Stimulated activated naive B cell treated with anti-CD40 and anti-IgM and Interleukin-4, amounts not matched to agents 10 μg/mL and 1 μg/mL and 100 μg/mL, for 72 hours (primary cell): Measurements from ENCODE around the gene SMAD3.
"Not testable (repeated sequence)": the region's sequence is repeated elsewhere in the genome, so short reads cannot be mapped to it uniquely, and the experiment has no call there.

Source experiments
- ATAC-seq, 2 donors: fragments of 150-1000 bp; cut with Tn5 transposase; replicated peaks; 2 replicates each; pipeline ENCODE4 v1.10.0; 2021; ENCODE audit warnings: moderate library complexity in 1 of 2
- DNase-seq: peaks from one replicate; pipeline ENCODE4 v3.0.0; 2021
- H3K27ac Mint-ChIP-seq: one replicate; pipeline ENCODE4 v1.8.0; 2022; ENCODE audit warnings: mild to moderate bottlenecking, mixed read lengths
- H3K27me3 Mint-ChIP-seq, 2 donors: one replicate each; pipeline ENCODE4 v1.8.0; 2022; ENCODE audit warnings: mixed read lengths in 2 of 2
- H3K36me3 Mint-ChIP-seq, 2 donors: one replicate each; pipeline ENCODE4 v1.8.0; 2022; ENCODE audit warnings: mixed read lengths in 2 of 2, mild to moderate bottlenecking in 1 of 2
- H3K4me1 Mint-ChIP-seq, 2 donors: one replicate each; pipeline ENCODE4 v1.8.0; 2022; ENCODE audit warnings: mixed read lengths in 2 of 2, mild to moderate bottlenecking in 1 of 2
- H3K4me3 Mint-ChIP-seq, 2 donors: one replicate each; pipeline ENCODE4 v1.8.0; 2022; ENCODE audit warnings: mild to moderate bottlenecking in 2 of 2, mixed read lengths in 2 of 2, moderate library complexity in 1 of 2
- H3K9me3 Mint-ChIP-seq, 2 donors: one replicate each; pipeline ENCODE4 v1.8.0; 2022; ENCODE audit warnings: mixed read lengths in 2 of 2, mild to moderate bottlenecking in 1 of 2

SMAD3 gene

GRCh38 chr15:67149068-67149772, 83.8 kb downstream of the SMAD3 start:
- Mint-ChIP-seq H3K4me3 (no peak overlapping the region), H3K27me3 (no peaks in the 10 kb centered on the region), H3K9me3 (no peaks in the 10 kb centered on the region), H3K36me3 (peaks cover 8 to 13% of the 10 kb centered on the region in 2 donors), H3K4me1 (peaks cover 65 to 87% of the 10 kb centered on the region in 2 donors), H3K27ac (peak overlapping the region; percentile 0)
- DNase-seq (no peak), ATAC-seq (no peak)

- H3K9me3 Mint-ChIP-seq = no peaks in the 10 kb centered on the region
- DNase-seq (no peak), ATAC-seq (no peak)
- H3K4me1 Mint-ChIP-seq = peaks cover 66 to 85% of the 10 kb centered on the region in 2 donors
- no peak overlapping the region for H3K27ac Mint-ChIP-seq
- peaks cover 10 to 13% of the 10 kb centered on the region in 2 donors for H3K36me3 Mint-ChIP-seq
- H3K4me3 Mint-ChIP-seq = no peak overlapping the region
- no peaks in the 10 kb centered on the region for H3K27me3 Mint-ChIP-seq
Observed at GRCh38 chr15:67149773-67150022, 84.3 kb downstream of the SMAD3 start.

- Mint-ChIP-seq H3K4me3 (peak overlapping the region; percentile 64 to 72), H3K4me1 (peaks cover 63 to 84% of the 10 kb centered on the region in 2 donors), H3K36me3 (peaks cover 10 to 11% of the 10 kb centered on the region in 2 donors), H3K9me3 (no peaks in the 10 kb centered on the region), H3K27me3 (no peaks in the 10 kb centered on the region), H3K27ac (peak overlapping the region; percentile 82)
- peak; percentile 37 to 44 for ATAC-seq
- no peak for DNase-seq
Observed at GRCh38 chr15:67150023-67150860, 84.8 kb downstream of the SMAD3 start.

- peaks cover 59 to 82% of the 10 kb centered on the region in 2 donors for H3K4me1 Mint-ChIP-seq
Observed at GRCh38 chr15:67152429-67152828, 87.0 kb downstream of the SMAD3 start.

GRCh38 chr15:67153044-67153443, 87.6 kb downstream of the SMAD3 start:
- Mint-ChIP-seq H3K4me1 (peaks cover 58 to 82% of the 10 kb centered on the region in 2 donors), H3K27ac (peak overlapping the region; percentile 77), H3K36me3 (peaks cover 20 to 29% of the 10 kb centered on the region in 2 donors)
- H3K9me3 Mint-ChIP-seq, H3K27me3 Mint-ChIP-seq, ATAC-seq, DNase-seq, H3K4me3 Mint-ChIP-seq: not testable (repeated sequence)

More at GRCh38 chr15:67152429-67152828, 87.0 kb downstream of the SMAD3 start:
- Mint-ChIP-seq H3K36me3 (peaks cover 15 to 23% of the 10 kb centered on the region in 2 donors), H3K27me3 (no peaks in the 10 kb centered on the region), H3K9me3 (peaks cover 0 to 4% of the 10 kb centered on the region in 2 donors), H3K27ac (peak overlapping the region; percentile 42), H3K4me3 (no peak overlapping the region)
- DNase-seq (no peak), ATAC-seq (no peak)

- Mint-ChIP-seq H3K27me3 (no peaks in the 10 kb centered on the region), H3K9me3 (peaks cover 0 to 4% of the 10 kb centered on the region in 2 donors), H3K4me3 (no peak overlapping the region), H3K36me3 (peaks cover 18 to 33% of the 10 kb centered on the region in 2 donors), H3K4me1 (peaks cover 53 to 76% of the 10 kb centered on the region in 2 donors), H3K27ac (no peak overlapping the region)
- DNase-seq = no peak
- no peak for ATAC-seq
Observed at GRCh38 chr15:67154249-67154648, 88.8 kb downstream of the SMAD3 start.

GRCh38 chr15:67156426-67156825, 91.0 kb downstream of the SMAD3 start:
- Mint-ChIP-seq H3K4me1 (peaks cover 47 to 65% of the 10 kb centered on the region in 2 donors), H3K4me3 (no peak overlapping the region), H3K27me3 (no peaks in the 10 kb centered on the region), H3K36me3 (peaks cover 18 to 30% of the 10 kb centered on the region in 2 donors), H3K9me3 (peaks cover 0 to 4% of the 10 kb centered on the region in 2 donors), H3K27ac (no peak overlapping the region)
- DNase-seq = no peak
- no peak for ATAC-seq

- Mint-ChIP-seq H3K4me3 (no peak overlapping the region), H3K27ac (no peak overlapping the region), H3K4me1 (peaks cover 51 to 70% of the 10 kb centered on the region in 2 donors), H3K9me3 (peaks cover 0 to 4% of the 10 kb centered on the region in 2 donors), H3K36me3 (peaks cover 18 to 30% of the 10 kb centered on the region in 2 donors), H3K27me3 (no peaks in the 10 kb centered on the region)
- DNase-seq (no peak), ATAC-seq (no peak)
Observed at GRCh38 chr15:67156834-67157233, 91.4 kb downstream of the SMAD3 start.

GRCh38 chr15:67157521-67158252, 92.3 kb downstream of the SMAD3 start:
- Mint-ChIP-seq H3K36me3 (peaks cover 18 to 30% of the 10 kb centered on the region in 2 donors), H3K27me3 (no peaks in the 10 kb centered on the region), H3K9me3 (peaks cover 0 to 4% of the 10 kb centered on the region in 2 donors), H3K4me3 (no peak overlapping the region), H3K27ac (peak overlapping the region; percentile 90), H3K4me1 (peaks cover 52 to 70% of the 10 kb centered on the region in 2 donors)
- ATAC-seq (no peak), DNase-seq (no peak)

- Mint-ChIP-seq H3K4me3 (no peak overlapping the region), H3K4me1 (peaks cover 49 to 73% of the 10 kb centered on the region in 2 donors), H3K9me3 (peaks cover 0 to 4% of the 10 kb centered on the region in 2 donors), H3K27me3 (no peaks in the 10 kb centered on the region), H3K27ac (peak overlapping the region; percentile 77), H3K36me3 (peaks cover 18 to 30% of the 10 kb centered on the region in 2 donors)
- DNase-seq = no peak
- no peak for ATAC-seq
Observed at GRCh38 chr15:67158367-67158766, 93.0 kb downstream of the SMAD3 start.

GRCh38 chr15:67161412-67161811, 96.0 kb downstream of the SMAD3 start:
- no peak for ATAC-seq
- Mint-ChIP-seq H3K36me3 (peaks cover 22 to 37% of the 10 kb centered on the region in 2 donors), H3K27ac (peak overlapping the region; percentile 9), H3K27me3 (no peaks in the 10 kb centered on the region), H3K4me1 (peaks cover 40 to 62% of the 10 kb centered on the region in 2 donors), H3K4me3 (no peak overlapping the region), H3K9me3 (no peaks in the 10 kb centered on the region)
- DNase-seq = no peak

- DNase-seq = no peak
- no peak overlapping the region for H3K4me3 Mint-ChIP-seq
- peaks cover 39 to 59% of the 10 kb centered on the region in 2 donors for H3K4me1 Mint-ChIP-seq
- peaks cover 22 to 38% of the 10 kb centered on the region in 2 donors for H3K36me3 Mint-ChIP-seq
- peak overlapping the region; percentile 61 for H3K27ac Mint-ChIP-seq
- peak in 1 of 2 donors; percentile 36 for ATAC-seq
- no peaks in the 10 kb centered on the region for H3K27me3 Mint-ChIP-seq
- no peaks in the 10 kb centered on the region for H3K9me3 Mint-ChIP-seq
Observed at GRCh38 chr15:67161881-67162280, 96.5 kb downstream of the SMAD3 start.

- peaks cover 32 to 52% of the 10 kb centered on the region in 2 donors for H3K4me1 Mint-ChIP-seq
- ATAC-seq (no peak), DNase-seq (no peak)
- H3K27ac Mint-ChIP-seq = peak overlapping the region; percentile 42
- H3K27me3 Mint-ChIP-seq = no peaks in the 10 kb centered on the region
- H3K9me3 Mint-ChIP-seq = no peaks in the 10 kb centered on the region
- peaks cover 19 to 38% of the 10 kb centered on the region in 2 donors for H3K36me3 Mint-ChIP-seq
- no peak overlapping the region for H3K4me3 Mint-ChIP-seq
Observed at GRCh38 chr15:67163180-67163579, 97.8 kb downstream of the SMAD3 start.

- no peak for ATAC-seq
- H3K4me1 Mint-ChIP-seq = peaks cover 32 to 54% of the 10 kb centered on the region in 2 donors
- no peak overlapping the region for H3K4me3 Mint-ChIP-seq
- no peak for DNase-seq
- no peaks in the 10 kb centered on the region for H3K9me3 Mint-ChIP-seq
- peak overlapping the region; percentile 21 for H3K27ac Mint-ChIP-seq
- no peaks in the 10 kb centered on the region for H3K27me3 Mint-ChIP-seq
- H3K36me3 Mint-ChIP-seq = peaks cover 24 to 43% of the 10 kb centered on the region in 2 donors
Observed at GRCh38 chr15:67164401-67164791, 99.0 kb downstream of the SMAD3 start.
